ENCODE results near the gene FMNL2.
"Not testable (repeated sequence)": the region's sequence is repeated elsewhere in the genome, so short reads cannot be mapped to it uniquely, and the experiment has no call there.

Gene FMNL2

GRCh38 chr2:152468899-152469692, 134.1 kb downstream of the FMNL2 start:
- DNase-seq (ENCODE audit: low read depth in 2 of 2) = no peak

GRCh38 chr2:152470861-152471854, 136.2 kb downstream of the FMNL2 start:
- no peak for DNase-seq (ENCODE audit: low read depth in 2 of 2)

- no peak for DNase-seq (ENCODE audit: low read depth in 2 of 2)
These were observed 137.5 kb downstream of the FMNL2 start for GRCh38 chr2:152472481-152472887.

GRCh38 chr2:152473151-152473857, 138.3 kb downstream of the FMNL2 start:
- DNase-seq (ENCODE audit: low read depth in 2 of 2) = no peak

GRCh38 chr2:152474523-152474922, 139.5 kb downstream of the FMNL2 start:
- not testable (repeated sequence) for DNase-seq (ENCODE audit: low read depth in 2 of 2)

GRCh38 chr2:152475982-152476381, 141.0 kb downstream of the FMNL2 start:
- no peak for DNase-seq (ENCODE audit: low read depth in 2 of 2)

- no peak for DNase-seq (ENCODE audit: low read depth in 2 of 2)
These were observed 142.5 kb downstream of the FMNL2 start for GRCh38 chr2:152477347-152478092.

- DNase-seq (ENCODE audit: low read depth in 2 of 2) = no peak
These were observed 144.3 kb downstream of the FMNL2 start for GRCh38 chr2:152479282-152479681.

- DNase-seq (ENCODE audit: low read depth in 2 of 2) = no peak
These were observed 145.9 kb downstream of the FMNL2 start for GRCh38 chr2:152480821-152481399.

- DNase-seq (ENCODE audit: low read depth in 2 of 2) = no peak
These were observed 147.1 kb downstream of the FMNL2 start for GRCh38 chr2:152481881-152482583.

- DNase-seq (ENCODE audit: low read depth in 2 of 2) = no peak
These were observed 148.5 kb downstream of the FMNL2 start for GRCh38 chr2:152483276-152484063.

GRCh38 chr2:152485954-152486736, 151.2 kb downstream of the FMNL2 start:
- DNase-seq (ENCODE audit: low read depth in 2 of 2) = no peak

GRCh38 chr2:152486737-152487400, 151.9 kb downstream of the FMNL2 start:
- no peak for DNase-seq (ENCODE audit: low read depth in 2 of 2)

GRCh38 chr2:152488075-152488474, 153.1 kb downstream of the FMNL2 start:
- DNase-seq (ENCODE audit: low read depth in 2 of 2) = no peak

- no peak for DNase-seq (ENCODE audit: low read depth in 2 of 2)
These were observed 154.4 kb downstream of the FMNL2 start for GRCh38 chr2:152489364-152489763.

GRCh38 chr2:152490686-152491455, 155.9 kb downstream of the FMNL2 start:
- DNase-seq (ENCODE audit: low read depth in 2 of 2) = no peak

GRCh38 chr2:152492131-152492530, 157.2 kb downstream of the FMNL2 start:
- DNase-seq (ENCODE audit: low read depth in 2 of 2) = no peak
